Large intestine (tissue), 3 donors: ENCODE measurements around the gene TELO2. TPM values are rescaled to one million over a fixed set of nuclear protein-coding genes. Genes with fewer than 3 reads are reported as not detected.

Source experiments
- DNase-seq, 2 donors: peaks; one replicate each; pipeline versions ENCODE4 v3.0.0 to v3.0.0-alpha.2; 2013
- H3K27ac ChIP-seq: one replicate; pipeline ENCODE4 v1.5.1; 2013; ENCODE audit warnings: low read length
- H3K27me3 ChIP-seq: 2 replicates; pipeline ENCODE4 v1.6.1; 2013; ENCODE audit warnings: low read length; ENCODE audit not compliant: control insufficient read depth, insufficient read depth
- H3K36me3 ChIP-seq: 2 replicates; pipeline ENCODE4 v1.6.1; 2013; ENCODE audit warnings: low read length; ENCODE audit not compliant: control insufficient read depth, insufficient read depth
- H3K4me1 ChIP-seq: one replicate; pipeline ENCODE4 v1.6.1; 2013; ENCODE audit warnings: low read length; ENCODE audit not compliant: control insufficient read depth, insufficient read depth
- H3K4me3 ChIP-seq: one replicate; pipeline ENCODE4 v1.5.1; 2013; ENCODE audit warnings: low read length
- H3K9me3 ChIP-seq: one replicate; pipeline ENCODE4 v1.6.1; 2013; ENCODE audit warnings: mild to moderate bottlenecking, low read depth, low read length, moderate library complexity; ENCODE audit not compliant: control insufficient read depth
- whole genome bisulfite sequencing: methylation state at CpG from one replicate; pipeline ENCODE4 v1.1.5; 2013; ENCODE audit warnings: low lambda C conversion rate; ENCODE audit not compliant: insufficient coverage; 5-methylcytosine and 5-hydroxymethylcytosine counted together
- polyA plus RNA-seq: library from polyadenylated mRNA; unstranded; fragments of 120-200 nt; gene quantifications from one replicate; pipeline ENCODE4 v1.2.1, GENCODE V29; 2013

TELO2 gene
- polyA plus RNA-seq, 1 donor = 50.1 TPM

- DNase-seq = no peak
- peaks cover 85% of the 10 kb centered on the region for H3K36me3 ChIP-seq
Observed at GRCh38 chr16:1499756-1500464, 6.8 kb downstream of the TELO2 start.

DNA sequence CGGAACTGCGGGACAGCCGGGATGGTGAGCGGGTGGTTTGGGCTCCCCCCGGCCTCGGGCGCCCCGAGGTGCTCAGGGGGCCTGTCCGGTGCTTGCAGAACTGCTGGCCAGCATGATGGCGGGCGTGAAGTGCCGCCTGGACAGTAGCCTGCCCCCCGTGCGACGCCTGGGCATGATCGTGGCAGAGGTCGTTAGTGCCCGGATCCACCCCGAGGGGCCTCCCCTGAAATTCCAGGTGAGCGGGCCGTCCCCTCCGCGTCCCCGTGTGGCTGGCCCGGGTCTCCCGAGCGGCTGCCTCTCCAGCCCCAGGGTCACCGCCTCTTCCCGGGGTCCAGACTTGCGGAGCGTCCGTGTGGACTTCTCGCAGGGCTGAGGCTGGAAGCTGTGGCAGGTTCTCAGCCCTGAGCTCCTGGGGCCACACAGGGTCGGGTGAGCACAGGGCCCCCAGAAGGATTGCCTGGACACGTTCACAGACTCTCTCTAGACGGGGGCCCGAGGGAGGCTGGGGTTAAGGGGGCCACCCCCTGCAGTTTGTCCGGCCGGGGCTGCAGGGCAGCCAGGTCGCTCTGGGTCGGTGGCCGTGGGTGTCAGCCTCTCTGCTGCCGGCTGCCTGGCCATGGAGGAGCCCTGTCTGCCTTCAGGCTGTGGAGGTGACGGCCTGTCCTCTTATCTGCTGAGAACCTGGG is 7.4 kb downstream of the TELO2 start:
- no peak for DNase-seq
- peaks cover 83% of the 10 kb centered on the region for H3K36me3 ChIP-seq
- no CpG with 5 or more reads among the region's 44 CpGs for WGBS

More at GRCh38 chr16:1499756-1500464, 6.8 kb downstream of the TELO2 start:
- no CpG with 5 or more reads among the region's 36 CpGs for WGBS
- Histone ChIP-seq H3K27me3 (no peaks in the 10 kb centered on the region), H3K27ac (no peak overlapping the region), H3K4me3 (no peak overlapping the region), H3K4me1 (no peaks in the 10 kb centered on the region), H3K9me3 (peaks cover 6% of the 10 kb centered on the region)

GRCh38 chr16:1501630-1502029 is 8.5 kb downstream of the TELO2 start:
- Histone ChIP-seq H3K27me3 (no peaks in the 10 kb centered on the region), H3K4me1 (no peaks in the 10 kb centered on the region), H3K4me3 (no peak overlapping the region), H3K36me3 (peaks cover 83% of the 10 kb centered on the region), H3K9me3 (peaks cover 6% of the 10 kb centered on the region), H3K27ac (no peak overlapping the region)
- DNase-seq = no peak
- no CpG with 5 or more reads among the region's 23 CpGs for WGBS

More for the DNA sequence above, 7.4 kb downstream of the TELO2 start:
- H3K4me3 ChIP-seq = no peak overlapping the region
- H3K27ac ChIP-seq = no peak overlapping the region
- H3K27me3 ChIP-seq = no peaks in the 10 kb centered on the region
- H3K9me3 ChIP-seq = peaks cover 6% of the 10 kb centered on the region
- H3K4me1 ChIP-seq = no peaks in the 10 kb centered on the region

DNA sequence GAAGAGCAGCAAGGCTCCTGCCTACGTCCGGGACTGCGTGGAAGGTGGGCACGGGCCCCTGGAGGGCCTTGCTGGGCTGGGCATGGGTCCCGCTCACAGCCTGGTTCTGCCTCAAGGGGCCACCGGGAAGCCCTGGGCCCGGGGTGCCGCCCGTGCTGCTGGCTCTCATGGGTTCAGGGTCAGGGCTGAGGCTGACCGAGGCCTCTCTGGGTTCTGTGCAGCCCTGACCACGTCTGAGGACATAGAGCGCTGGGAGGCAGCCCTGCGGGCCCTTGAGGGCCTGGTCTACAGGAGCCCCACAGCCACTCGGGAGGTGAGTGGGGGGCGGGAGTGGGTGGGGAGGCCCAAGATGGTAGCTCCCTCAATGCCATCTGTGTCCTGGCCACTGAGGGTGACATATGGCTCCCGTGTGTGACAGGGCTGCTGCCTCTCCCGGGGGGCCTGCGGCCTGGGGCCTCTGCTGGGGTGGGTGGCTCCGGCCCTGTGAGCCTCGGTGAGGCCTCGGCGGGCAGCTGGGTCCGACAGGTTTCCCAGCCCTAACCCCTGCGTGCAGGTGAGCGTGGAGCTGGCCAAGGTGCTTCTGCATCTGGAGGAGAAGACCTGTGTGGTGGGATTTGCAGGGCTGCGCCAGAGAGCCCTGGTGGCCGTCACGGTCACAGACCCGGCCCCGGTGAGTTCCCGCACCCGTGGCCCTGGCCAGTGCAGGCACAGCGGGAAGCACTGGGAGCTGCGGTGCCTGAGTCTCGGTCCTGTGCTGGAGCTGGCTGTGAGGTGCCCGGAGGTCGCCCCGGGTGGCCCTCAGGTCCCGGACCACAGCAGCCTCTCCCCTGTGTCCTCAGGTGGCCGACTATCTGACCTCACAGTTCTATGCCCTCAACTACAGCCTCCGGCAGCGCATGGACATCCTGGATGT is 9.2 kb downstream of the TELO2 start:
- H3K4me1 ChIP-seq = no peaks in the 10 kb centered on the region

DNA sequence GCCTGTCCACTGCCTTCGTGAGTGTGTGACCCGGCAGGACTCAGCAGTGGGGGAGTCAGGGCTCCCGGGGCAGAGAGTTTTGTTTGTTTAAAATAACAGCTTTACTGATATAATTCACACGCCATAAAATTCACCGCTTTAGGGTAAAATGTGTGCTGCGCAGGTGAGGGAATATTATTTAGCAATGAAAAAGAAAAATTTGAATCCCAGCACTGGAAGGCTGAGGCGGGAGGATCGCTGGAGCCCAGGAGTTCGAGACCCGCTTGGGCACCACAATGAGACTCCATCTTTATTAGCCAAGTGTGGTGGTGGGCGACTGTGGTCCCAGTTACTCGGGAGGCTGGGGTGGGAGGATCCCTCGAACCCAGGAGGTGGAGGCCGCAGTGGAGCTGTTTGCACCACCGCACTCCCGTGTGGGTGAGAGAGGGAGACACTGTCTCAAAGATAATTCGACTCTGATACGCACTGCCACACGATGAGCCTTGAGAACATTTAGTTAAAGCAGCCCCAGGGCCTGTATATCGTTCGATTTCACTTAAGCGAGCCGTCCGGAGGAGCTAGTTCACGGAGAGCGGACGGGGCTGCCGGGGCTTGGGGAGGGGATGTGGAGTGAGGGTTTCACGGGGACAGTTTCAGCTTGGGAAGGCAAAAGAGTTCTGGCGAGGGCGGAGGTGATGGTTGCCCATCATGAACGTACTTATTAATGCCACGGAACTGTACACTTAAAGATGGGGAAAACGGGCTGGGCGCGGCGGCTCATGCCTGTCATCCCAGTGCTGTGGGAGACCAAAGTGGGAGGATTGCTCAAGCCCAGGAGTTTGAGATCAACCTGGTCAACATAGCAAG is 10.2 kb downstream of the TELO2 start:
- WGBS = 100% methylated on average over 2 of the region's 37 CpGs
- Histone ChIP-seq H3K27me3 (no peaks in the 10 kb centered on the region), H3K4me1 (no peaks in the 10 kb centered on the region), H3K36me3 (peaks cover 76% of the 10 kb centered on the region), H3K27ac (no peak overlapping the region), H3K9me3 (peaks cover 6% of the 10 kb centered on the region), H3K4me3 (no peak overlapping the region)
- no peak for DNase-seq

More for the DNA sequence above, 9.2 kb downstream of the TELO2 start:
- no CpG with 5 or more reads among the region's 42 CpGs for WGBS
- H3K36me3 ChIP-seq = peaks cover 82% of the 10 kb centered on the region
- no peak for DNase-seq
- H3K27ac ChIP-seq = no peak overlapping the region
- H3K4me3 ChIP-seq = no peak overlapping the region
- H3K27me3 ChIP-seq = no peaks in the 10 kb centered on the region
- peaks cover 6% of the 10 kb centered on the region for H3K9me3 ChIP-seq

- H3K4me3 ChIP-seq = no peak overlapping the region
- H3K27ac ChIP-seq = no peak overlapping the region
- no CpG with 5 or more reads among the region's 37 CpGs for WGBS
- peaks cover 2% of the 10 kb centered on the region for H3K9me3 ChIP-seq
- no peaks in the 10 kb centered on the region for H3K4me1 ChIP-seq
- no peaks in the 10 kb centered on the region for H3K27me3 ChIP-seq
- peaks cover 68% of the 10 kb centered on the region for H3K36me3 ChIP-seq
- no peak for DNase-seq
Observed at GRCh38 chr16:1505073-1505844, 12.1 kb downstream of the TELO2 start.

GRCh38 chr16:1505912-1506311 is 12.8 kb downstream of the TELO2 start:
- H3K9me3 ChIP-seq = no peaks in the 10 kb centered on the region
- no peak overlapping the region for H3K27ac ChIP-seq
- H3K36me3 ChIP-seq = peaks cover 66% of the 10 kb centered on the region
- H3K4me1 ChIP-seq = no peaks in the 10 kb centered on the region
- DNase-seq = no peak
- no peaks in the 10 kb centered on the region for H3K27me3 ChIP-seq
- H3K4me3 ChIP-seq = no peak overlapping the region
- WGBS = no CpG with 5 or more reads among the region's 22 CpGs

DNA sequence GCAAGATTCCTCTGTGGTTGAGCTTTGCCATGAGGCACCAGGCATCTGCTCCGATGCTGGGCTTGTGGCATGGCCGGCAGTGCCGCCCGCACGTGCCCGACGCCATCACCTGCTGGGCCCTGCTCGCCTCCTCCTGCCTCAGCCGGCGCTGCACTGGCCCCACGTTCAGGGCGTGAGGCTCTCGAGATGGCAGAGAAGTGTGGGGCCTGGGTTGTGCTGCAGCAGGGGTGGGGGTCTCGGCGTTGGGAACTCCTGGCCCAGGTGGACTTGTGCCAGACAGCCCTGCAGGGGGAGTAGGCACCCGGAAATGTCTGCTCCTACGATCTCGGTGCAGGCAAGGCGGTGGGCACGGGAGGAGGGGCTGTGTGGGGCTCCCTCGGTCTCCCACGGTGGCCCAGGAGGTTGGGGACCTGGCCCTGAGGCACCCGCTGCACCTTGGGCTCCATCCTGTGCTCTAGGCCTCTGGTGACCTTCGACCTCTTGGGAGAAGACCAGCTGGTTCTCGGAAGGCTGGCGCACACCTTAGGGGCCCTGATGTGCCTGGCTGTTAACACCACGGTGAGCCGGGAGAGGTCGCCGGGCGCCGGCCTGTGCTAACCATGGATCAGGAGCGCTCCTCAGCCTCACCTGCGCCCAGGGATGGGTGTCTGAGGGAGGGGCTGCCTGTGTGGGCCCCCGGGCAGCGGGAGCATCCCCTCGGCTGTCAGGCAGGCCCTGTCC is 13.5 kb downstream of the TELO2 start:
- Histone ChIP-seq H3K9me3 (no peaks in the 10 kb centered on the region), H3K4me1 (no peaks in the 10 kb centered on the region), H3K27ac (no peak overlapping the region), H3K4me3 (no peak overlapping the region), H3K27me3 (no peaks in the 10 kb centered on the region), H3K36me3 (peaks cover 63% of the 10 kb centered on the region)
- WGBS = no CpG with 5 or more reads among the region's 37 CpGs
- DNase-seq = no peak
